ENCODE results near the gene LDB3.

- TF ChIP-seq CTCF (conservative IDR thresholded peaks at IDR 0.05 in 1 of 2, IDR thresholded peaks at IDR 0.05 in 1 of 2; ENCODE audit: low read depth in 1 of 2, low read length in 2 of 2) (no peak), EZH2 (IDR thresholded peaks at IDR 0.05; ENCODE audit: low read length, missing control alignments) (no peak)
Measured at GRCh38 chr10:86706401-86706841, 38.1 kb downstream of the LDB3 start.

Data from fibroblast of lung (primary cell).